Measurements from ENCODE around the gene DIPK1B. TPM values are rescaled to one million over a fixed set of nuclear protein-coding genes. Genes with fewer than 3 reads are reported as not detected.

DIPK1B gene
- polyA plus RNA-seq, 1 of the 3 experiments (the other 2 are of a cell fraction): 24.5 TPM

DNA sequence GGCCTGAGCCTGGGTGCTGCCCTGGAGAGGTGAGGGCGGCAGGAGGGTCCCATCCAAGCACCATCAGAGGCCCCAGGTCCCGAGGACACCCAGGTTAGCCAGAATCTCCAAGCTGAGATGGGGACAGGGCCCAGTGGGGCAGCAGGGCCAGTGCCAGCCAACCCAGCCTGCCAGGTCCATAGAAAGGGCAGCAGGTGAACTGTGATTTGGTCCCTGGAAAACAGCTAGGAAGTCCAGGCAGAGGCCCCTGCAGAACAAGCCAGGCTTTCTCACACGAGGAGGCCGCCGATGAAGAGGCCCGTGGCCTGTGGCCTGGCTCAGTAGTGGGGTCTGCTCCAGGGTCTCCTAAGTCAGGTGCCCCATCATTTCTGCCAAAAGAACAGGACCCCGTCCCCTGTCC, 27.2 kb upstream of the DIPK1B start (continued):
- no peak for TF ChIP-seq IRF3 (IDR thresholded peaks at IDR 0.05; ENCODE audit: low read depth, low read length)
- TF ChIP-seq SIN3A (IDR thresholded peaks at IDR 0.05; ENCODE audit: borderline replicate concordance, low read depth, low read length): no peak
- no peak for TF ChIP-seq EZH2phosphoT487 (IDR thresholded peaks at IDR 0.05; ENCODE audit: borderline replicate concordance, low read depth)
- no peak for TF ChIP-seq MEF2A (IDR thresholded peaks at IDR 0.05; ENCODE audit: borderline replicate concordance, low read depth)
- TF ChIP-seq, protein P1, sequence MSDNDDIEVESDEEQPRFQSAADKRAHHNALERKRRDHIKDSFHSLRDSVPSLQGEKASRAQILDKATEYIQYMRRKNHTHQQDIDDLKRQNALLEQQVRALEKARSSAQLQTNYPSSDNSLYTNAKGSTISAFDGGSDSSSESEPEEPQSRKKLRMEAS (IDR thresholded peaks at IDR 0.05; ENCODE audit: low read depth): no peak
- TF ChIP-seq RCOR1 (IDR thresholded peaks at IDR 0.05; ENCODE audit: low read length): no peak
- TF ChIP-seq RFX5 (IDR thresholded peaks at IDR 0.05; ENCODE audit: low read length): no peak

GRCh38 chr9:136685790-136686533, 26.4 kb upstream of the DIPK1B start:
- Histone ChIP-seq H4K20me1 (ENCODE audit: insufficient read depth) (peaks cover 7% of the 10 kb centered on the region; the same call in 1 of the 2 replicates), H3F3A (replicated peaks; ENCODE audit: insufficient read depth) (no peaks in the 10 kb centered on the region), H3K9me2 (no peaks in the 10 kb centered on the region), H3K4me2 (peak overlapping the region; percentile 100), H3K36me3 (replicated peaks in 1 of 2; ENCODE audit: control insufficient read depth in 1 of 2, insufficient read depth in 2 of 2, low read length in 1 of 2) (no peaks in the 10 kb centered on the region), H3K9me3 (no peaks in the 10 kb centered on the region), H3K4me3 (ENCODE audit: low read depth in 2 of 2, low read length in 1 of 2) (peak overlapping the region; percentile 72 to 78), H3K4me1 (ENCODE audit: control insufficient read depth in 1 of 2, insufficient read depth in 2 of 2, low read depth in 1 of 2, low read length in 1 of 2) (peaks cover 4 to 19% of the 10 kb centered on the region in 2 experiments; a peak in 2 of 4 replicates), H2AFZ (ENCODE audit: low read depth) (peak overlapping the region; percentile 79; the same call in 1 of the 2 replicates), H3K27ac (ENCODE audit: low read depth in 2 of 2, low read length in 1 of 2) (no peak overlapping the region; a peak in 1 of 4 replicates), H3K27me3 (ENCODE audit: insufficient read depth) (no peaks in the 10 kb centered on the region), H3K9ac (peak overlapping the region; percentile 71), H3K79me2 (ENCODE audit: insufficient read depth) (peaks cover 22% of the 10 kb centered on the region)
- DNase-seq: peak; percentile 67
- 100% methylated on average over 1 of the region's 19 CpGs for WGBS (ENCODE audit: low lambda C conversion rate)
- no peak for TF ChIP-seq POLR2AphosphoS5 (IDR thresholded peaks at IDR 0.05; ENCODE audit: low read depth, low read length)
- no peak for TF ChIP-seq TCF12 (IDR thresholded peaks at IDR 0.05)
- no peak for TF ChIP-seq FOXM1 (IDR thresholded peaks at IDR 0.05; ENCODE audit: low read depth)
- TF ChIP-seq GABPA (IDR thresholded peaks at IDR 0.05; ENCODE audit: low read depth): no peak
- TF ChIP-seq EZH2phosphoT487 (IDR thresholded peaks at IDR 0.05; ENCODE audit: borderline replicate concordance, low read depth): no peak
- TF ChIP-seq, protein P2, sequence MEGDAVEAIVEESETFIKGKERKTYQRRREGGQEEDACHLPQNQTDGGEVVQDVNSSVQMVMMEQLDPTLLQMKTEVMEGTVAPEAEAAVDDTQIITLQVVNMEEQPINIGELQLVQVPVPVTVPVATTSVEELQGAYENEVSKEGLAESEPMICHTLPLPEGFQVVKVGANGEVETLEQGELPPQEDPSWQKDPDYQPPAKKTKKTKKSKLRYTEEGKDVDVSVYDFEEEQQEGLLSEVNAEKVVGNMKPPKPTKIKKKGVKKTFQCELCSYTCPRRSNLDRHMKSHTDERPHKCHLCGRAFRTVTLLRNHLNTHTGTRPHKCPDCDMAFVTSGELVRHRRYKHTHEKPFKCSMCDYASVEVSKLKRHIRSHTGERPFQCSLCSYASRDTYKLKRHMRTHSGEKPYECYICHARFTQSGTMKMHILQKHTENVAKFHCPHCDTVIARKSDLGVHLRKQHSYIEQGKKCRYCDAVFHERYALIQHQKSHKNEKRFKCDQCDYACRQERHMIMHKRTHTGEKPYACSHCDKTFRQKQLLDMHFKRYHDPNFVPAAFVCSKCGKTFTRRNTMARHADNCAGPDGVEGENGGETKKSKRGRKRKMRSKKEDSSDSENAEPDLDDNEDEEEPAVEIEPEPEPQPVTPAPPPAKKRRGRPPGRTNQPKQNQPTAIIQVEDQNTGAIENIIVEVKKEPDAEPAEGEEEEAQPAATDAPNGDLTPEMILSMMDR (IDR thresholded peaks at IDR 0.05): 0 out of 2 replicates have a peak, but pooled peaks have one; percentile 12
- no peak for TF ChIP-seq MEF2A (IDR thresholded peaks at IDR 0.05; ENCODE audit: borderline replicate concordance, low read depth)
- no peak for TF ChIP-seq CHD2 (IDR thresholded peaks at IDR 0.05; ENCODE audit: low read length, partially characterized antibody)
- TF ChIP-seq, protein P3, sequence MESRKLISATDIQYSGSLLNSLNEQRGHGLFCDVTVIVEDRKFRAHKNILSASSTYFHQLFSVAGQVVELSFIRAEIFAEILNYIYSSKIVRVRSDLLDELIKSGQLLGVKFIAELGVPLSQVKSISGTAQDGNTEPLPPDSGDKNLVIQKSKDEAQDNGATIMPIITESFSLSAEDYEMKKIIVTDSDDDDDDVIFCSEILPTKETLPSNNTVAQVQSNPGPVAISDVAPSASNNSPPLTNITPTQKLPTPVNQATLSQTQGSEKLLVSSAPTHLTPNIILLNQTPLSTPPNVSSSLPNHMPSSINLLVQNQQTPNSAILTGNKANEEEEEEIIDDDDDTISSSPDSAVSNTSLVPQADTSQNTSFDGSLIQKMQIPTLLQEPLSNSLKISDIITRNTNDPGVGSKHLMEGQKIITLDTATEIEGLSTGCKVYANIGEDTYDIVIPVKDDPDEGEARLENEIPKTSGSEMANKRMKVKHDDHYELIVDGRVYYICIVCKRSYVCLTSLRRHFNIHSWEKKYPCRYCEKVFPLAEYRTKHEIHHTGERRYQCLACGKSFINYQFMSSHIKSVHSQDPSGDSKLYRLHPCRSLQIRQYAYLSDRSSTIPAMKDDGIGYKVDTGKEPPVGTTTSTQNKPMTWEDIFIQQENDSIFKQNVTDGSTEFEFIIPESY (IDR thresholded peaks at IDR 0.05; ENCODE audit: borderline replicate concordance, low read depth): no peak
- POLR2A ChIA-PET: interaction anchor here (1.2 kb wide), 1 partner anchor 10 kb away, joined by 3 read pairs; no protein-coding TSS in a partner anchor
- CTCF ChIA-PET: interaction anchor here (0.7 to 8.5 kb wide), 9 partner anchors 9 to 197 kb away, joined by 3 to 90 read pairs (median 3); no protein-coding TSS in a partner anchor

All from SK-N-SH (cell line).